ENCODE results near the gene RPL31. TPM values are rescaled to one million over a fixed set of nuclear protein-coding genes. Genes with fewer than 3 reads are reported as not detected.

The RPL31 gene
- total RNA-seq, 4 donors from 2014 or later: 715 to 2,331 (median 1,488) TPM

- Histone ChIP-seq H3K27ac (peak overlapping the region in 1 of 4 donors; percentile 2), H3K9me3 (no peaks in the 10 kb centered on the region), H3K4me1 (peaks cover 6 to 41% (median 6%) of the 10 kb centered on the region in 3 donors), H3K27me3 (no peaks in the 10 kb centered on the region), H3K4me3 (no peak overlapping the region), H3K36me3 (peaks cover 9 to 87% of the 10 kb centered on the region in 2 donors)
- 65 to 84% methylated on average over 6 to 9 of the region's 11 CpGs for WGBS, 2 donors (ENCODE audit: low coverage in 1 of 2)
- no peak for TF ChIP-seq POLR2A (IDR thresholded peaks at IDR 0.05)
- no peak for TF ChIP-seq EP300 (IDR thresholded peaks at IDR 0.05)
- no peak for TF ChIP-seq POLR2AphosphoS5 (IDR thresholded peaks at IDR 0.05)
- no peak for TF ChIP-seq CTCF (IDR thresholded peaks at IDR 0.05)
- no peak for ATAC-seq
These were observed 5.6 kb downstream of the RPL31 start for GRCh38 chr2:101007415-101008345.

- Histone ChIP-seq H3K4me1 (peaks cover 0 to 14% (median 0%) of the 10 kb centered on the region in 3 donors), H3K27me3 (no peaks in the 10 kb centered on the region), H3K27ac (no peak overlapping the region), H3K4me3 (no peak overlapping the region), H3K9me3 (no peaks in the 10 kb centered on the region), H3K36me3 (peaks cover 7 to 73% of the 10 kb centered on the region in 2 donors)
- WGBS, 2 donors (ENCODE audit: low coverage in 1 of 2): 69 to 74% methylated on average over 7 to 9 of the region's 10 CpGs
- TF ChIP-seq POLR2A (IDR thresholded peaks at IDR 0.05): no peak
- TF ChIP-seq POLR2AphosphoS5 (IDR thresholded peaks at IDR 0.05): no peak
- no peak for ATAC-seq
These were observed 9.1 kb downstream of the RPL31 start for GRCh38 chr2:101011152-101011551.

- Histone ChIP-seq H3K4me3 (no peak overlapping the region), H3K36me3 (peaks cover 7 to 66% of the 10 kb centered on the region in 2 donors), H3K27me3 (no peaks in the 10 kb centered on the region), H3K9me3 (no peaks in the 10 kb centered on the region), H3K27ac (no peak overlapping the region), H3K4me1 (peaks cover 0 to 14% (median 0%) of the 10 kb centered on the region in 3 donors)
- 45 to 48% methylated on average over 8 of the region's 8 CpGs for WGBS, 2 donors (ENCODE audit: low coverage in 1 of 2)
- ATAC-seq: no peak
- TF ChIP-seq EP300 (IDR thresholded peaks at IDR 0.05) (no peak), POLR2AphosphoS5 (IDR thresholded peaks at IDR 0.05) (no peak), CTCF (IDR thresholded peaks at IDR 0.05) (no peak), POLR2A (IDR thresholded peaks at IDR 0.05) (no peak)
These were observed 10.1 kb downstream of the RPL31 start for GRCh38 chr2:101012054-101012705.

- peaks cover 7 to 66% of the 10 kb centered on the region in 2 donors for H3K36me3 ChIP-seq
- H3K9me3 ChIP-seq: no peaks in the 10 kb centered on the region
- WGBS, 2 donors (ENCODE audit: low coverage in 1 of 2): 20 to 28% methylated on average over 5 of the region's 5 CpGs
- H3K4me1 ChIP-seq: peaks cover 0 to 14% (median 0%) of the 10 kb centered on the region in 3 donors
- no peak overlapping the region for H3K4me3 ChIP-seq
- no peak overlapping the region for H3K27ac ChIP-seq
- TF ChIP-seq POLR2A (IDR thresholded peaks at IDR 0.05) (no peak), EP300 (IDR thresholded peaks at IDR 0.05) (no peak), POLR2AphosphoS5 (IDR thresholded peaks at IDR 0.05) (peak; percentile 35), CTCF (IDR thresholded peaks at IDR 0.05) (peak; percentile 82 to 93 (median 90))
- ATAC-seq: no peak
- no peaks in the 10 kb centered on the region for H3K27me3 ChIP-seq
These were observed 10.7 kb downstream of the RPL31 start for GRCh38 chr2:101012706-101013181.

GRCh38 chr2:101014264-101014857 lies 12.3 kb downstream of the RPL31 start:
- Histone ChIP-seq H3K4me3 (no peak overlapping the region), H3K9me3 (no peaks in the 10 kb centered on the region), H3K27me3 (no peaks in the 10 kb centered on the region), H3K27ac (no peak overlapping the region), H3K36me3 (peaks cover 7 to 64% of the 10 kb centered on the region in 2 donors), H3K4me1 (peaks cover 0 to 14% (median 0%) of the 10 kb centered on the region in 3 donors)
- WGBS, 2 donors (ENCODE audit: low coverage in 1 of 2): 86 to 93% methylated on average over 4 to 6 of the region's 6 CpGs
- TF ChIP-seq POLR2AphosphoS5 (IDR thresholded peaks at IDR 0.05) (no peak), EP300 (IDR thresholded peaks at IDR 0.05) (no peak), CTCF (IDR thresholded peaks at IDR 0.05) (no peak), POLR2A (IDR thresholded peaks at IDR 0.05) (no peak)
- no peak for ATAC-seq

Data from gastroesophageal sphincter (tissue), 4 donors.